Small intestine (tissue), 7 donors: ENCODE results near the gene SYDE2. TPM values are rescaled to one million over a fixed set of nuclear protein-coding genes. Genes with fewer than 3 reads are reported as not detected.

Source experiments
- DNase-seq, 2 donors: peaks; one replicate each; pipeline versions ENCODE4 v3.0.0 to v3.0.0-alpha.2; 2013
- FAIRE-seq: peaks from 2 replicates; lab custom pipeline; 2012; peaks lifted over from hg19 to GRCh38; lab: Jason Lieb, UNC
- H3K27ac ChIP-seq, 3 donors: one replicate each; pipeline ENCODE4 v1.5.1; 2013; ENCODE audit warnings: low read length in 2 of 3, mild to moderate bottlenecking in 2 of 3, control low read depth in 1 of 3, inconsistent platforms in 1 of 3, low read depth in 1 of 3, moderate library complexity in 1 of 3
- H3K27me3 ChIP-seq, 3 donors: one replicate each; pipeline ENCODE4 v1.6.1; 2013; ENCODE audit warnings: low read length in 3 of 3, inconsistent platforms in 1 of 3; ENCODE audit not compliant: control insufficient read depth in 3 of 3, insufficient read depth in 3 of 3
- H3K36me3 ChIP-seq, 3 donors: one replicate each; pipeline ENCODE4 v1.6.1; 2013; ENCODE audit warnings: low read length in 3 of 3, inconsistent platforms in 1 of 3, low read depth in 1 of 3, mild to moderate bottlenecking in 1 of 3, moderate library complexity in 1 of 3; ENCODE audit not compliant: control insufficient read depth in 3 of 3, insufficient read depth in 2 of 3
- H3K4me1 ChIP-seq, 3 donors: one replicate each; pipeline ENCODE4 v1.6.1; 2013; ENCODE audit warnings: low read length in 2 of 3, inconsistent platforms in 1 of 3, low read depth in 1 of 3, mild to moderate bottlenecking in 1 of 3, moderate library complexity in 1 of 3; ENCODE audit not compliant: control insufficient read depth in 3 of 3, insufficient read depth in 2 of 3
- H3K4me3 ChIP-seq, 3 donors: one replicate each; pipeline ENCODE4 v1.5.1; 2013; ENCODE audit warnings: low read length in 3 of 3, control low read depth in 1 of 3, inconsistent platforms in 1 of 3, low read depth in 1 of 3, mild to moderate bottlenecking in 1 of 3, moderate library complexity in 1 of 3
- H3K9me3 ChIP-seq, 2 donors: one replicate each; pipeline ENCODE4 v1.6.1; 2013; ENCODE audit warnings: low read depth in 1 of 2, low read length in 1 of 2; ENCODE audit not compliant: control insufficient read depth in 2 of 2, insufficient read depth in 1 of 2
- WGBS, 3 donors: extraction: QIAGEN DNeasy Blood & Tissue Kit; methylation state at CpG; one replicate each; pipeline ENCODE4 v1.1.7; 2013; 5-methylcytosine and 5-hydroxymethylcytosine counted together
- polyA plus RNA-seq, 4 donors: library from polyadenylated mRNA; stranded (reverse) in 3 of 4; unstranded in 1 of 4; fragments of 200-250 nt in 3 of 4; fragments of 120-200 nt in 1 of 4; gene quantifications; one replicate each; pipeline versions ENCODE4 v1.2.1 to v1.2.3, GENCODE V29; 2013
- donor health status: healthy with polysubstance abuse.
- donor health status: control.
- donor health status: control.
- donor health status: Bipolar disorder and iron deficiency.
- donor health status: healthy.

SYDE2 gene
- polyA plus RNA-seq, 4 donors = 1.4 to 6.3 (median 1.9) TPM

GRCh38 chr1:85118751-85119150 lies 82.1 kb downstream of the SYDE2 start:
- Histone ChIP-seq H3K27me3 (no peaks in the 10 kb centered on the region), H3K9me3 (no peaks in the 10 kb centered on the region), H3K36me3 (no peaks in the 10 kb centered on the region), H3K27ac (no peak overlapping the region), H3K4me1 (no peaks in the 10 kb centered on the region), H3K4me3 (no peak overlapping the region)
- WGBS, 3 donors = 90 to 100% (median 95%) methylated on average over 1 of the region's 1 CpG
- FAIRE-seq (no peak), DNase-seq (no peak)

GRCh38 chr1:85116856-85117255 lies 84.0 kb downstream of the SYDE2 start:
- H3K27me3 ChIP-seq = no peaks in the 10 kb centered on the region
- H3K4me1 ChIP-seq = no peaks in the 10 kb centered on the region
- DNase-seq (no peak), FAIRE-seq (peak; percentile 62)
- no peak overlapping the region for H3K27ac ChIP-seq
- H3K36me3 ChIP-seq = no peaks in the 10 kb centered on the region
- no peak overlapping the region for H3K4me3 ChIP-seq
- H3K9me3 ChIP-seq = no peaks in the 10 kb centered on the region

GRCh38 chr1:85115933-85116332 lies 84.9 kb downstream of the SYDE2 start:
- 54 to 83% (median 63%) methylated on average over 2 of the region's 2 CpGs for WGBS, 3 donors
- FAIRE-seq = no peak
- Histone ChIP-seq H3K9me3 (no peaks in the 10 kb centered on the region), H3K27ac (no peak overlapping the region), H3K4me1 (no peaks in the 10 kb centered on the region), H3K27me3 (no peaks in the 10 kb centered on the region), H3K4me3 (no peak overlapping the region), H3K36me3 (no peaks in the 10 kb centered on the region)
- DNase-seq = peak; percentile 13 to 48

GRCh38 chr1:85111695-85112094 lies 89.1 kb downstream of the SYDE2 start:
- H3K4me1 ChIP-seq = no peaks in the 10 kb centered on the region
- no peaks in the 10 kb centered on the region for H3K9me3 ChIP-seq
- H3K27ac ChIP-seq = no peak overlapping the region
- DNase-seq (no peak), FAIRE-seq (no peak)
- H3K4me3 ChIP-seq = no peak overlapping the region
- no peaks in the 10 kb centered on the region for H3K36me3 ChIP-seq
- WGBS, 3 donors = 74 to 92% (median 80%) methylated on average over 1 of the region's 1 CpG
- H3K27me3 ChIP-seq = no peaks in the 10 kb centered on the region

GRCh38 chr1:85109475-85109874 lies 91.3 kb downstream of the SYDE2 start:
- DNase-seq (peak; percentile 74 to 76), FAIRE-seq (no peak)
- Histone ChIP-seq H3K4me3 (no peak overlapping the region), H3K4me1 (no peaks in the 10 kb centered on the region), H3K27ac (no peak overlapping the region), H3K9me3 (no peaks in the 10 kb centered on the region), H3K36me3 (no peaks in the 10 kb centered on the region), H3K27me3 (no peaks in the 10 kb centered on the region)

Other genes starting within 250 kb of the SYDE2 start
- gene MCOLN2, start 203.9 kb downstream of the SYDE2 start, polyA plus RNA-seq = 1 to 10 TPM in 2 of 4 donors, under 1 TPM in 2; 0.67 to 2.5 (median 1.2) TPM
- 100 to 1,000 TPM in 1 of 4 donors, 1 to 10 TPM in 3; 1.2 to 192 (median 2.6) TPM for gene MCOLN3, start 152.5 kb downstream of the SYDE2 start, polyA plus RNA-seq
- gene C1orf52, start 58.6 kb upstream of the SYDE2 start, polyA plus RNA-seq = 10 to 100 TPM; 15.9 to 35.6 (median 18.5) TPM
- gene BCL10, start 75.6 kb upstream of the SYDE2 start, polyA plus RNA-seq = 10 to 100 TPM; 16.3 to 31.2 (median 17.8) TPM